IPS-11a (cell line): ENCODE data around the gene CLMN.

ENCODE experiments used
- H3K4me3 ChIP-seq: one replicate; pipeline ENCODE4 v1.5.1; 2013; ENCODE audit warnings: low read depth, low read length, control low read depth

Gene CLMN

DNA sequence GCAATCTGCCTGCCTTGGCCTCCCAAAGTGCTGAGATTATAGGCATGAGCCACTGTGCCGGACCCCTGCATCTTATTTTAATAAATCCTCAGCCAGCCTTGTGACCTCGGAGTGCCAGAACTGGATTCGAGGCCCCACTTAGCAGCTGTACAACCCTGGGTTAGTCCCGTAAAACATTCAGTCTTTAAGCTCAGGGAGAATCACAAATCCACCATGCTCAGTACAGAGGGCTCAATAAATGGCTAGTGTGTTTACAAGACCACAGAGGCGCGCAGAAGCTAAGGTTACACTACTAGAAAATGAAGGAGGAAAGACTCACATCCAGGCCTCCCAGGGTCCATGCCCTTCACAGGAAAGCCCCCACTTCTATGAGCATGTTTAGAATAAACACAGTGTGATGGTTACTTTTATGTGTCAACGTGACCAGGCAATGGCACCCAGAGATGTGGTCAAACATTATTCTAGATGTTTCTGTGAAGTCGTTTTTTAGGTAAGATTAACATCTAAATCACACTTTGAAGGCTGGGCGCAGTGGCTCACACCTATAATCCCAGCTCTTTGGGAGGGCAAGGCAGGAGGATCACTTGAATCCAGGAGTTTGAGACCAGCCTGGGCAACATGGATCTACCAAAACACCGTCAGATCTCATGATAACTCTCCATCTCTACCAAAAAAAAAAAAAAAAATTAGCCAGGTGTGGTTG, 55.3 kb downstream of the CLMN start:
- H3K4me3 ChIP-seq, result no peak overlapping the region

DNA sequence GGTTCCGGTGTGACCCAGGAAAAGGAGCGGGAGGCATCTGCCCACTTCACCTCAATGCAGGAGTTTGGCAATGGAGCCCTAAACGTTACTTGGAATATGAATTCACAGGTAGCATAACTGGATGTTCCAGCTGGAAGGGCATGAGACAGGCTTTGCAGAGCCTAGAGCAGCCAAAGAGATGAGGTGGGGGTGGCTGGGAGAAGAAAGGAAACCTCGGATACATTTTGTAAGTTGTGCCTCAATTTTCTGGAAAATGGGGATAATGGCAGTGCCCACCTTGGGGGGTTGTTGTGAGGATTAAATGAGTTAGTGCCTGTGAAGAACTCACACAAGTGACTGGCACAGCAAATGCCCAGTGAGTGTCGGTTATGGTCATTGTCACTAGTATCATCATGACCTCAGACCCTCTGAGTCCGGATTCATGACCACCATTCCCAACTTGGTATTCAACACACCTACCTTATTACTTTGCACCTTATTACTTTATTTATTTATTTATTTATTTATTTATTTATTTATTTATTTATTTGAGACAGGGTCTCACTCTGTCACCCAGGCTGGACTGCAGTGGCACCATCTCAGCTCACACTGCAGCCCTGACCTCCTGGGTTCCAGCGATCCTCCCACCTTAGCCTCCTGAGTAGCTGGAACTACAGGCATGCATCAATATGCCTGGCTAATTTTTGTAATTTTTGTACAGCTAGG, 56.0 kb downstream of the CLMN start:
- no peak overlapping the region for H3K4me3 ChIP-seq

DNA sequence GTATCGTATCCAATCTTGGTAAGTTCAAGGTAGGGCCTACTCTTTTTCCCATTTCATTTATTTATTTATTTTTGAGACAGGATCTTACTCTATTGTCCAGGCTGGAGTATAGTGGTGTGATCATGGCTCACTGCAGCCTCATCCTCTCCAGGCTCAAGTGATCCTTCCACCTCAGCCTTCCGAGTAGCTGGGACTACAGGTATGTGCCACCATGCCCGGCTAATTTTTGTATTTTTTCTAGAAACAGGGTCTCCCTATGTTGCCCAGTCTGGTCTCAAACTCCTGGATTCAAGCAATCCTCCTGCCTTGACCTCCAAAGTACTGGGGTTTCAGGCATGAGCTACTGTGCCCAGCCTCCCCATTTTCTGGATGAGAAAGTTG, 57.2 kb downstream of the CLMN start:
- no peak overlapping the region for H3K4me3 ChIP-seq

DNA sequence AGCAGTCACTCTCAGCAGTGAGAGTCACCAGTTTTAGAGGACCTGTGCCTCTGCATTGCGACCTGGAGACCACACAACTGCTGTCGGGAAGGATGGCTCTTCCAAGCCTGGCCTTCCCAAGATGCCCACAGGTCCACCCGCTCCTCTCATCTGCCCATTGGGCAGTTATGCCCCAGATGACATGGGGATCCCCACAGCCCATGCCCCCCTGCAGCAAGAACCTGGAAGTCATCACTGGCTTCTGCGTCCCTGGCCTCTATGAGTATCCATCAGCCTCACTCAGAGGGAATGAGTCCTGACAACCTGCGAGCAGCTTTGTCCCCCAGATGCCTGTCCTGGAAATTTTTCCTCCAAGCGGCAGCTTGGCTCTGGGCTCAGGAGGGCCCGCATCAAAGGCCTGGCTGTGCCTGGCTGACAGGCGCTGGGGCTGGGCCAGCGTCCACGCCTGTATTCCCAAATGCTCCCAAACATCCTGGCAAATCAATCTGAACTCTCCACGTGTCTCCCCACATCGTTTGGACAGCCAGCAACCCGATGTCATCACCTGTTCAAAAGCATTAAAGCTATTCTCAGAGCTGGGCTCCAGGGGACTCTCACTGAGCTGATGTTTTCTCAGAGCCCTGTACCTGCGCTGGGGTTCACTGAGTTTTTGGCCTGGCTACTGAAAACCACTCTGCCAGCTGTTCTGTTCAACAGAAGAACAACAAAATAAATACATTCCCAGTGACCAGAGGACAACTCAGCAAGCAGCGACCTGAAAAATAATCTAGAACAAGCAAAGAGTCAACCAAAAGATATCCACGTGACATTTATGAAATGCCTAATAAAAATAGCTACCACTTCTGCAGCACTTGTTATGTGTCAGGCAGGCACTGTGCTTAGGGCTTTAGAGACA, 57.8 kb downstream of the CLMN start:
- no peak overlapping the region for H3K4me3 ChIP-seq

DNA sequence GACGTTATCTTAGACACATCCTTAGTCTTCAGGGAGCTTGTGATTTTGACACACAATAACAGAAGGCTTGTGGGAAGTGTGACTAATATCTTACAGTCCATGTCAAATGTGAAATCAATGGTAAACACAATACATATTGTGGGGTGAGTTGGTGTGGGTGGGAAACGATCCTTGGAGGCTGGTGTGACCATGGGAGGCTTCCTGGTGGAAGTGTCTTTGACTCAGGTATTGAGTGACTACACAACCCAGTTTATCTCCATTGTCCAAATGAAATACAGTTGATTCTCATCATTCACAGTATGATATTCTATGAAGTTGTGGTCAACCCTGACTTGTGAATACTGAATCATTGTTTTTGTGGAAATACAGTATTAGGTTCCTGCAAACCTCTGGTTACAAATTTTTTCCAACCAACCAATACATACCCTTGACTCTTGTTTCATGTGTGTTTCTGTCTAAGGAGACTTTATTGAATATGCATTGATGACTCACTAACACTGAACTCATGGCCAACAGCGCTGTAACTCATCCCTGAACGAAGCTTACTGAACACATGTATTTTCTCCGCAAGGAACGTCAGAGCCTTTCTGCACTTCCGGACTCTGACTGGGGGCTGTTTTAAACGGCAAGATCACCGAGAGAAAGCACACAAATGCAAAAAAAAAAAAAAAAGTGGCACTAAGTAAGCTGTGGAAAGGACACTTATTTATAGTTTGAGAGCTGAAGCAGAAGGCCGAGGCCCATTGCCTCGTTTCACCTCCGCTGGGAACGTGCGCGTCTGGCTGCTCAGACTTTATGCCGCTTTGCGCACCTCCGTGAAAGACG, 59.0 kb downstream of the CLMN start:
- H3K4me3 ChIP-seq, result no peak overlapping the region

DNA sequence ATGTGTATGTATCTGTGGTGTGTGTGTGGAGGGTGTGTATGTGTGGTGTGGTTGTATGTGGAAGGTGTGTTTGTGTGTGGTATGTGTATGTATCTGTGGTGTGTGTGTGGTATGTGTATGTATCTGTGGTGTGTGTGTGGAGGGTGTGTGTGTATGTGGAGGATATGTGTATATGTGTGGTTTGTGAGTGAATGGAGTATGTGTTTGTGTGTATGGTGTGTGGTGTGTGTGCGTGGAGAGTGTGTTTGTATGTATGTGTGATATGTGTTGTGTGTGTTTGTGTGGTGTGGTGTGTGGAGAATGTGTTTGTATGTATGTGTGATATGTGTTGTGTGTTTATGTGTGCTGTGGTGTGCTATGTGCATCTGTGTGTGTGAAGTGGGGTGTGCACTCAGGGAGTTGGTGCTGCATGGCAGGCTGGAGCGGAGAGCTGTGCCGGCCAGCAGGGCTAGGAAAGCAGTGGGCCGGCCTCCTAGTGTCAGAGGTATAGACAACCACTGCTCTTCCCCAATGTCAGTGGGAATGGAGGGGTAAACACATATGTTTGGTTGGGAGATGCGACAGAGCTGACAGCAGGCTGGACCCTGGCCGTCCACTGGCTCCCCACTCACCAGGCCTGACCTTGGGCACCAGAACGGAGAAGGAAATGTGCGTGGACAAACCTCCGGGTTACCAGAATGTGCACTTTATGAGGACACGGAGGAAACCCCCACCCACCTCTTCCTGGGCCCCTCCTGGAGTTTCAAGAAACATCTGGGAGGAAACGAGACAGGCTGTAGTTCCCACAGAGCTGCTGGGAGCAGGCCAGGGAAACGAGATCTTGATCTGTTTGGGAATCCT, 60.7 kb downstream of the CLMN start:
- H3K4me3 ChIP-seq, result no peak overlapping the region

DNA sequence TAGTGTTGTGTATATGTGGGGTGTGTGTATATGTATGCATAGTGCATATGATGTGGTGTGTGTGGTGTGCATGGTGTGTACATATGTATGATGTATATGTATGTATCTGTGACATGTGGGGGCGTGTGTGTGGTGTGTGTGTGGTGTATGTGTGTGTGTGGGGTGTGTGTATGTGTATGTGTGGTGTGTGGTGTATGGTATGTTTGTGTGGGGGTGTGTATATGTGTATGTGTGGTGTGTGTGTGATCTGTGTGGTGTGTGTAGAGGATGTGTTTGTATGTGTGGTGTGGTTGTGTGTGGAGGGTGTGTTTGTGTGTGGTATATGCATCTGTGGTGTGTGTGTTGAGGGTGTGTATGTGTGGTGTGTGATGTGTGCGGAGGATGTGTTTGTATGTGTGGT, 61.6 kb downstream of the CLMN start:
- H3K4me3 ChIP-seq, result no peak overlapping the region

DNA sequence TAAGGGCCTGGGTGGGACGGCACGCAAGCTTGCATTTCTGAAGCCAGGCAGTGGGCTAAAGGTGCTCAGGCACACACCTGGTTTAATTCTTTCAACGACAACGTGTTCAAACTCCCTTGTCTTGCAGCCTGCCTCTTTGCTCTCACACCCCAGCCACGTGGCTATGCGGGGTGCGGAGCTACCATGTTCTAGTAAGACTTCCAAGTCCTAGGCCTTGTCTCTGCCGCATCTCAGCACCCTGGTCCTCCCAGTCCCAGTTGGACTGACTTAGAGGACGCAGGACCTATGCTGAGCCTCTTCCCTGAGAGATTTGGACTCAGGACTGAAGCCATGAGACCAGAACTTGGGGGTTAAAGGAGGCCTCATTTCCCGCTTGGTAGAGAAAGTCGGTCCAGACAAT, 62.2 kb downstream of the CLMN start:
- H3K4me3 ChIP-seq, result no peak overlapping the region

DNA sequence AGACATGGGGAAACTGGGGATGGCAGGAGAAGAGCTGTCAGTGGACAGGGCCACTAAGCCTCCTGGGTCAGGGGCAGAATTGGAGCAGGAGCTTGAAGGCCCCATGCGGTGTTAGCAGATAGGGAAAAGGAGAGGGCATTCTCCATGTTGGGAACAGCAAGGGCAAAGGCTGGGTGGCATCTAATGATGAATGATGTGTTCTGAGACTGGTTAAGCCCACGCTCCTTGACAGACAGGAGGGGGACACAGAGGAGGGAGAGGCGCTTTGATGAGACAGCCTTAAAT, 63.0 kb downstream of the CLMN start:
- H3K4me3 ChIP-seq, result no peak overlapping the region

DNA sequence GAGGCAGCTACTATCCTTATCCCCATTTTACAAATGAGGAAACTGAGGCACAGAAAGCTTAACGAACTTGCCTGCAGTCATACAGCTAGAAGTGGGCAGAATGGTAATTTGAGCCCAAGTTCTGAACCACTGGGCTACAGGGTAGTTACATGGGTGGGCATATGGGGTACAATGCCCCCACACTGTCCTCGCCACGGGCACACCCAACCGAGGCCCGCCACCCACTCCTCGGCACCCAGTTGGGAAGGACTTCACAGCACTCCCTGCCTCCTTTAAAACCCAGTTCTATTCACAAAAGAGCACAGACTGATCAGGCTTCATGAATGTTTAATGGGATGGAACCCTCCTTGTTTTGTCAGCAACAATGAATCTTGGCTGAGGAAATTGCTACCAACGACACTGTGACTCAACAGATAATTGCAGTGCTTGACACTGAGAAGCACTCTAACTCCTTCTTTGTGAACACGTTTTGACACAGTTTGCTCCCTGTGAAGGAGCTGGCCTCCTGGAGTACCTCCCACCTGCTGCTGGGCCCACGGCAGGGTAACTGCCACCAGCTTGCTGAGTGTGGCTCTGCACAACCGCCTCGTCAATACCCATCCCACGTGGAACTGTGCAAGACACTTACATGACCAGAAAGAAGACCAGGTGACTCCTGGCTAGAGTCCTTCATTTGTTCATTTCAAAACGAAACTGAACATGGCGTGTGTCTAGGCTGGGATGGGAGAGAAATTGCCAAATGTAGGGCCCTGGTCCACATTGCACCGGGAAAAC, 63.5 kb downstream of the CLMN start:
- H3K4me3 ChIP-seq, result no peak overlapping the region

DNA sequence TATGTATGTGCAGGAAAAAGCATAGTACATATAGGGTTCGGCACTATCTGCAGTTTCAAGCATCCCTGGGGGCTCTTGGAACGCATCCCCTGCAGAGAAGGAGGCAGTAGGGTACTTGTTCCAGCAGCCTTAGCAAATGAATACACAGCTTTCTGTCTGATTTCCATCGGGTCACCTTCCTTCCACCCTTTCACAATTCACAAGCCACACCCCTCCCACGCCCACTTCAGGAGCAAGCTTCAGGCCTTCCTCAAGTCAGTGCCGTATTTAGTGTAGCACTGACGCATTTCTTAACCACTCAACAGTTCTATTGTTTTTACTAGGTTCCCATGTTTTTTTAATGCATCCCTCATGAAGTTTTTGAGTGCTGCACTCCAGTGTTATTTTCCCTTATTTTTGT, 64.2 kb downstream of the CLMN start:
- no peak overlapping the region for H3K4me3 ChIP-seq

DNA sequence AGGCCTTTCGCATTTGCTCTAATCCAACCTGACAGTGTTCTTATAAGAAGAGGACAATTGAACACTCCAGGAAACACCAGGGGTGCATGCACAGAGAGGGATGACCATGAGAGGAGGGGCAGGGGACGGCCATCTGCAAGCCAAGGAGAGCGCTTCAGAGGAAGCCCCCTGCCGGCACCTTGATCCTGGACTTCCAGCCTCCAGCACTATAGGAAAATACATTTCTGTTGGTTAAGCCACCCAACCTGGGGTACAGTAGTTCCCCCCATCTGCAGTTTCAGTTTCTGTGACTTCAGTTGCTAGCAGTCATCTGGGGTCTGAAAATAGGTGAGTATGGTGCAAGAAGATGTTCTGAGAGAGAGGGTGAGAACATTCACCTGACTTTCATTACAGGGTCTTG, 64.7 kb downstream of the CLMN start:
- H3K4me3 ChIP-seq, result no peak overlapping the region

DNA sequence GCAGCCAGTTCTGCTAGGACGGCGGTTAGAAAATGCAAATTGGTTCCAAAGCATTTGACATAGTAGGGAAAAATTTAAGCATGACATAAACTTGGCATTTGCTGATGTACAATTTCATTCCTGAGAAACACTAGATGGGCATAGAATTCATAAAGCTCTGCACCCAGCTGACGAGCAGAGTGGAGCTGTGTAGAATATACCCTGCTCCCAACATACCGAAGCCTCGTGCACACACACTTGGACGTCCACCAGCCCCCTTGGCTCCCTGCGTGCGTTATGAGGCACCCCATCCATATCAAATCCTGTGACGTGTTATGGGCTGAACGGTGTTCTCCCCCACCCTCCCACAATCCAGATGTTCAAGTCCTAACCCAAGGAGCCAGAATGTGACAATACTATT, 65.4 kb downstream of the CLMN start:
- H3K4me3 ChIP-seq, result no peak overlapping the region

DNA sequence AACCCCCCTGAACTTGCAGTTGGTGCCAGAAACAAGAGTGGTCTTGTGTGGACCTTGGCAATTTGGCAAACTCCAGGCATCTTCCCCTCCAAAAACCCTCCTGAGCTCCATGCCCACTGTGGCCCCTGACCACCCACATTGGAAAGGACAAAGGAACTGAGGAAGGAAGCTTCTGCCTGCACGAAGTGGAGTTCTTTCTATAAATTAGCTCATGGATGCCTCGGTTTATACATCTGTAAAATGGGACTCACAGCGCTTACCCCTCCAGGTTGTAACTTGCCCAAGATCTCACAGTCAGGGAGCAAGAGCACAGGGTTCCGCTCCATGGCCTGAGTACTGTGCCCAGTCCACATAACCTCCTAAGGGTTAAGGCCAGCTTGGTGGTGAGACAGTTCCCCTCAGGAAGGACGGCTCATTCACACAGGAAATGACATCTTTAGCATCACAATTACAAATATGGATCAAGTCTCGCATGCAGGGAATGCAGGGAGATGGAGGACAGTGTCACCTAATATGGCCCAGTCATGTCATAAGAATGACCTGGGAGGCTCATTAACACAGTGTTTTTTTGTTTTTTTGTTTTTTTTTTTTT, 66.6 kb downstream of the CLMN start:
- H3K4me3 ChIP-seq, result no peak overlapping the region

DNA sequence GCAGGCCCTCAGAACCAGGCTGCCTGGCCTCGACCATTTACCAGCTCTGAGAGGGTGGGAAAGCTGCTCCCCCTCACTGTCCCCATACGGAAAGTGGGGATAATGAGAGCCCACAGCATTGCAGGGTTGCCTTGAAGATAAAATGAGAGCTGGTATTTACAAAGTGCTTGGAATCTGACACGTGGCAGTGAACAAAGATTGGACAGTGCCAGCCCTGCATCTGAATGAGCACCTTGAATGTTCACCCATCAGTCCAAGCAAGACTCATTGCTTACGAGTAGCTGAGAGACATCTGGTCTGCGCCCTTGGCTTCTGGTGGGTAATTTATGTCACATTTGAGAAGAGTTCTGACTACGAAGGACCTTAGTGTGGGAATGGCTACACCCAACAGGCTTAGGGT, 67.5 kb downstream of the CLMN start:
- no peak overlapping the region for H3K4me3 ChIP-seq

DNA sequence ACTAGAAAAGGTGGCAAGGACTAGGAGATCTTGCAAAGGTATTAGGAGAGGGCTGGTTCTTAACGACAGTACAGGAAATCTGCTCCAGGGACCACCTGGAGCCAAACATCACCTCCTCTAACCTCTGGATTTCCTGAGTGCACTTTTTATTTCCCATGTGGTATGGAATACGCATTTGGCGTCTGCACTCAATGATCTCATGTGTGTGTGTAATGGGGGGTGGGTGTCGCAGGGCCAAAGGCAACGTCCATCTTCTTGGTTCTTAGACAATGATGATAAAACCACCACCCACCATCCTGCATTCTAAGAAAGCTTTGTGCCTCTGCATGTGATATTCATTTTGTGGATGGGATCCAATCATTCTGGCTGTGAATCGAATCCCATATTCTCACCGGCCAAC, 68.8 kb downstream of the CLMN start:
- H3K4me3 ChIP-seq, result no peak overlapping the region

DNA sequence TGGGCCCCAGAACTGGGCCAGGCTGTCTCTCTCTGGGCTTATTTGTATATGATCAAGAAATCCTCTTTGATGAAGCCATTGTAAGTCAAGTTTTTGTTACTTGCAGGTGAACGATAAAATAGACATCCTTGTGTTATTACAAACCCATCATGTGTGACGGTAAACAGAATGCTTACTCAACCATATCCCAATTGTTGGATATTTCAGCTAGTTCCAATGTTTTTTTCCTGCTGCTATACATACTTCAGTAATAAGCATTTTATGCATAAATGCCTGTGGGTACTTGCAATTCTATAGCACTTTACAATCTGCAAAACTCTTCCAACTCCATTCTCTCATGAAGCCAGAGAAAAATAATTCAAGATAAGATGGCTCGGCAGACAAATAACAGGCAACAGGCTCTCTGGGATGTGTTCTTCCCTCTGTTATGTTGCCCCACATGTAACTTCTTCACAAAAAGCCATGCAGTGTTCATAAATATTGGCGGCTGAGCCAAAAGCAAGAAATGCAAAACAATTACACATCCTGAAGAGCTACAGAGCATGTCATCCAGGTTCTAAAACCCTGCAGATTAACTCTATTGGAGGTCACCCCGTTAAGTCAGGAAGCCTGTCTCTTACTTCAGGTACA, 69.5 kb downstream of the CLMN start:
- H3K4me3 ChIP-seq, result no peak overlapping the region

DNA sequence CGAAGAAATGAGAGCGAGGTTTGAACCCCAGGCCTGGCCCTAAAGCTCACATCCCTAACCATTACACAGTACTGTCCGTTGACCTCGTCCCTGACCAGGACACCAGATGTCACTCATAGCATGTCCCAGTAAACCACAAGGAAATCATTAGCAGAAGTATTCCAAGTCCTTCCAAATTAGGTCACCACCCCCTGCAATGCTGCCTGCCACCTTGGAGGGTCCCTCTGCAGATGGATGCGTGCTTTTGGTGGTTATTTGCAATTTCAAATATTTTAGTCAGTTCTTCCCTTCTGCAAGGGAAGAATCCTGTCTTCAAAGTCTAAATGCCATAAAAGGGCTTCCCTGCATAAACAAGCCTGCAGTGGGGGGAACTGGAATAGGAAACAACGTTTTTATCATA, 71.3 kb downstream of the CLMN start:
- no peak overlapping the region for H3K4me3 ChIP-seq

DNA sequence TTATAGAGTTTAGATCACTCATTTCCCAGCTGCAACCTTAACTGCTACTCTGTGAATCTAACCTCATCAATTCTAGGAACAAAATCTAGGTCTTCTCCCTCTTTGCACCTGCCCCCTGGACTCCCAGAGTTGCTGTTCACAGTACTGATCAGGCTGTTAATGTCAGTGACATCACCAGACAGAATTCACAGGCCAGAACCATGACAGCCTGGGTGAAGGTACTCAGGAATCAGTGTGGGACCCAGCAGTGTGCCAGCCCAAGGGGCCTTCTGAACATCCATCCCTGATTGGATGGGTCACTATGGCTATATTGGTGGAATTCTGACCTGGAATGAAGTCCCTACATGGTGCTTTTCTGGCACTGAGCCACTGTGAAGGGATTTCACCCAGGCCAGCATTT, 72.8 kb downstream of the CLMN start:
- H3K4me3 ChIP-seq, result no peak overlapping the region
